Epithelial cell of proximal tubule (primary cell): ENCODE data around the gene BSG. TPM values are rescaled to one million over a fixed set of nuclear protein-coding genes. Genes with fewer than 3 reads are reported as not detected.

Source experiments
- DNase-seq: peaks from one replicate; pipeline ENCODE4 v3.0.0-alpha.2; 2011; ENCODE audit warnings: low read depth
- H3K4me3 ChIP-seq: 2 replicates; pipeline ENCODE4 v1.5.1; 2011; ENCODE audit warnings: low read depth, mild to moderate bottlenecking, low read length
- total RNA-seq: library from RNA; depleted of rRNA; stranded (reverse); fragments of >200 nt; gene quantifications from 2 replicates; pipeline ENCODE4 v1.2.3, GENCODE V29; 2015
- TF ChIP-seq, protein P1 (sequence below): conservative IDR thresholded peaks from 2 replicates; pipeline ENCODE4 v1.5.1; 2012; ENCODE audit warnings: low read depth, mild to moderate bottlenecking, low read length

BSG gene
- total RNA-seq, 1 donor from 2014 or later, result 705 TPM

GRCh38 chr19:593505-593904 lies 21.1 kb downstream of the BSG start:
- DNase-seq, result no peak
- TF ChIP-seq, protein P1, sequence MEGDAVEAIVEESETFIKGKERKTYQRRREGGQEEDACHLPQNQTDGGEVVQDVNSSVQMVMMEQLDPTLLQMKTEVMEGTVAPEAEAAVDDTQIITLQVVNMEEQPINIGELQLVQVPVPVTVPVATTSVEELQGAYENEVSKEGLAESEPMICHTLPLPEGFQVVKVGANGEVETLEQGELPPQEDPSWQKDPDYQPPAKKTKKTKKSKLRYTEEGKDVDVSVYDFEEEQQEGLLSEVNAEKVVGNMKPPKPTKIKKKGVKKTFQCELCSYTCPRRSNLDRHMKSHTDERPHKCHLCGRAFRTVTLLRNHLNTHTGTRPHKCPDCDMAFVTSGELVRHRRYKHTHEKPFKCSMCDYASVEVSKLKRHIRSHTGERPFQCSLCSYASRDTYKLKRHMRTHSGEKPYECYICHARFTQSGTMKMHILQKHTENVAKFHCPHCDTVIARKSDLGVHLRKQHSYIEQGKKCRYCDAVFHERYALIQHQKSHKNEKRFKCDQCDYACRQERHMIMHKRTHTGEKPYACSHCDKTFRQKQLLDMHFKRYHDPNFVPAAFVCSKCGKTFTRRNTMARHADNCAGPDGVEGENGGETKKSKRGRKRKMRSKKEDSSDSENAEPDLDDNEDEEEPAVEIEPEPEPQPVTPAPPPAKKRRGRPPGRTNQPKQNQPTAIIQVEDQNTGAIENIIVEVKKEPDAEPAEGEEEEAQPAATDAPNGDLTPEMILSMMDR, result no peak
- H3K4me3 ChIP-seq, result no peak overlapping the region

DNA sequence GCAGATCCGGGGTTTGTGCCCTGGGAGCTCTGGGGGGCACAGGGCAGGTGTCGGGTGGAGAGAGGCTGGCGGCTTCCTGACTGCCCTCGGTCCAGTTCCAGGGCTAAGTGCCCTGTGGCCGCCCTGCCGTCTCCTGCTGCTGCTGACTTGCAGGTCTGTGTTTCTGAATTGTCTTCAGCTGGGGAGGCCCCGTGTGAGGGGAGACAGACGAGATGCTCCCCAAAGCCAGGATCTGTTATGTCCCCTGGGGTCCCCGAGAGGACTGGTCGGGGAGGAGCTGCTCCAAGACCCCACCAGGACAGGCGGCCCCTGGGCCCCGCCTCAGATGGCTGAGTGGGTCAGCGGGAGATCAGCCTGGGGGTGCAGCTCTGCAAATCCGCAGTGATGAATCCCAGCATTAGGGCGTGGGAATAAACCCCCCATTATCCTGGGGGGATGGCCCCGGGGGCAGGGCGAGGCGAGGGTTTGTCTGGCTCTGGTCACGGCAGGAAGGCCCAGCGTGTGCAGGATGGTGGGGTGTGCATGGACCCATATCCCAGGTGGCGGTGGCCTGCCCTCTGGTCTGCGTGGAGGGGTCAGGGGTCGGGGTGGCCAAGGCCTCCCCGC lies 22.0 kb downstream of the BSG start:
- TF ChIP-seq, protein P1, result no peak
- H3K4me3 ChIP-seq, result no peak overlapping the region
- DNase-seq, result no peak

- no peak for DNase-seq
- TF ChIP-seq, protein P1, result no peak
- H3K4me3 ChIP-seq, result no peak overlapping the region
Observed at GRCh38 chr19:595326-596262, 23.2 kb downstream of the BSG start.

DNA sequence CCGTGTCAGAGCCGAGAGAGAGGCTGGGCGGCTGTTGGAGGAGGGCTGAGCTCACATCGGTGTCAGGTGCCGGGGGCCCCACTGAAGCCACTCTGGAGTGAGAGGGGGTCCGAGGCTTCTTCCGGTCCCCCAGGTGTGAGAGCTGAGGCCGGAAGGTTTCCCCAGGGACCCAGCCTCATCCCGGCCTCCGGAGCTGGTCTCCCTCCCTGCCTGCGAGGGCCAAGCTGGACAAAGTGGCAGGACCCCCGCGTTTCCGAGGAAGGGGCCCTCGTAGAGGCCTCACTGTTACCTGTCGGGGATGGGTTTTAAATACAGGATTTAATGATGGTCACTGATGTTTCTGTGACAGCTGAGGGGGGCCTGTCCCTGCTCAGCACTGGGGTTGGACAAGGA lies 23.9 kb downstream of the BSG start:
- H3K4me3 ChIP-seq, result no peak overlapping the region
- TF ChIP-seq, protein P1, result no peak
- DNase-seq, result no peak

- H3K4me3 ChIP-seq, result no peak overlapping the region
- no peak for DNase-seq
- TF ChIP-seq, protein P1, result no peak
Observed at GRCh38 chr19:597406-598315, 25.3 kb downstream of the BSG start.

DNA sequence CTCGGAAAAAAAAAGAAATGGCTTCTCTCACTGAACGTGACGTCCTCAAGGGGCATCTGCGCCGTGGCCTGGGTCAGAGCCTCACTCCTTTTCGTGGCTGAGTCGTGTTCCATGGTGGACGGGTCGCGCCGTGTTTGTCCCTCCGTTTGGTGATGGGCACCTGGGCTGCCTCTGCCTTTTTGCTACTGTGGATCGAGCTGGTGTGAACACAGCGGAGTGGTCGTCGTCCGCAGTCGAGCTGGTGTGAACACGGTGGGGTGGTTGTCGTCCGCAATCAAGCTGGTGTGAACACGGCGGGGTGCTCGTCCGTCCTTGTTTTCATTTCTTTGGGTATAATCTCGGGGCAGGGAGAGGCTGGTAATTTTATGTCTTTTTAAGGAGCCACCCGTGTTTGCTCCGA lies 28.9 kb downstream of the BSG start:
- TF ChIP-seq, protein P1, result no peak
- H3K4me3 ChIP-seq, result no peak overlapping the region
- no peak for DNase-seq
